NCI-H146 treated with DMSO at 0.1 percent for 48 hours (cell line): Measurements from ENCODE around the gene TANGO6.
A peak's percentile ranks its signal among the peaks of the same experiment; 100 is the strongest.
"Not testable (repeated sequence)": the region's sequence is repeated elsewhere in the genome, so short reads cannot be mapped to it uniquely, and the experiment has no call there.

Experiments
- DNase-seq: peaks from one replicate; lab custom pipeline; 2025; ENCODE audit not compliant: unreplicated experiment; lab: John Stamatoyannopoulos, UW

The TANGO6 gene

DNA sequence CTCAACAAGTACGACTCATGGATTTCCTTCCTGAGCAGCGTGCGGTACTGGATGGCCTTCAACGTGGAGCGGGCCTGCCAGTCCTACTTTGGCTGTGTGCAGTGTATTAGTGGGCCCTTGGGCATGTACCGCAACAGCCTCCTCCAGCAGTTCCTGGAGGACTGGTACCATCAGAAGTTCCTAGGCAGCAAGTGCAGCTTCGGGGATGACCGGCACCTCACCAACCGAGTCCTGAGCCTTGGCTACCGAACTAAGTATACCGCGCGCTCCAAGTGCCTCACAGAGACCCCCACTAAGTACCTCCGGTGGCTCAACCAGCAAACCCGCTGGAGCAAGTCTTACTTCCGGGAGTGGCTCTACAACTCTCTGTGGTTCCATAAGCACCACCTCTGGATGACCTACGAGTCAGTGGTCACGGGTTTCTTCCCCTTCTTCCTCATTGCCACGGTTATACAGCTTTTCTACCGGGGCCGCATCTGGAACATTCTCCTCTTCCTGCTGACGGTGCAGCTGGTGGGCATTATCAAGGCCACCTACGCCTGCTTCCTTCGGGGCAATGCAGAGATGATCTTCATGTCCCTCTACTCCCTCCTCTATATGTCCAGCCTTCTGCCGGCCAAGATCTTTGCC, 271.1 kb downstream of the TANGO6 start:
- no peak for DNase-seq

DNA sequence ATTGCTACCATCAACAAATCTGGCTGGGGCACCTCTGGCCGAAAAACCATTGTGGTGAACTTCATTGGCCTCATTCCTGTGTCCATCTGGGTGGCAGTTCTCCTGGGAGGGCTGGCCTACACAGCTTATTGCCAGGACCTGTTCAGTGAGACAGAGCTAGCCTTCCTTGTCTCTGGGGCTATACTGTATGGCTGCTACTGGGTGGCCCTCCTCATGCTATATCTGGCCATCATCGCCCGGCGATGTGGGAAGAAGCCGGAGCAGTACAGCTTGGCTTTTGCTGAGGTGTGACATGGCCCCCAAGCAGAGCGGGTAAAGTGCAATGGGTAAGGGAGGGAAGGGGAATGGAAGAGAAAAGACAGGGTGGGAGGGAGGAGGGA, 271.6 kb downstream of the TANGO6 start:
- DNase-seq: no peak

DNA sequence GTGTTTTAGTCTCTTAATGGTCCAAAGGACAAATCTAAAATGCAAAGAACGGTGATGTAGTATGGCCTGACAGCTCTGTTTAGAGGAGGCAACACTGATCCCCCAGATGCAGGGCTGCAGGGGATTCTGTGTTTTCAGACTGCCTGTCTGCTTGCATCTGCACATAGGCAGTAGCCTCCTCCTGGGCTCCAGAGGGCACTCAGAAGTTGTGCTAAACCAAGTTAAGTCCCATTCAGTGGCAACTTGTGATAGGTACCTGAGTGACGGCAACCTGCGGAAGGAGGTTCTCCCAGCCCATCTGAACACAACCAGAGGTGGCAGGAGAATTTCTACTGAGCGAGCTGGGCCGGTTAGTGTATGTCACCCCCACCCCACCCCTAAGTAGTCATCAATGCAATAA, 272.0 kb downstream of the TANGO6 start:
- no peak for DNase-seq

DNA sequence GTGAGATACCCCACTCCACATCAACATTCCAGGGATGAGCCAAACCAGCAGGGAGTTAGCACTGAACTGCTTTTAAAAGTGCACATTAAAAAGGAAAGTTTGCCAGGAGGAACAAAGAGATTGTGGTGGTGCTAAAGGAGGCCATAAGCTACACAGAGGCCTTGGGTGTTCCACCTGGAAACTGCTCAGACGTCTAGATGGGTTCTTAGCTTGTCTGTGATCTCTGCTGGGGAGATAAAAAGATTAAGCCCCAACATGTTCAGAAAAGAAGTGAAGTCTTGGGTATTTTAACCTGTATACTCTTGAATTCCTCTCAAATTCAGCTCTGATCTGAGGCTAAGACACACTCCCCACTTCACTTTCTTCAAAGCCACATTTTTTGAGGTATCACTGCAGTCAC, 272.5 kb downstream of the TANGO6 start:
- no peak for DNase-seq

DNA sequence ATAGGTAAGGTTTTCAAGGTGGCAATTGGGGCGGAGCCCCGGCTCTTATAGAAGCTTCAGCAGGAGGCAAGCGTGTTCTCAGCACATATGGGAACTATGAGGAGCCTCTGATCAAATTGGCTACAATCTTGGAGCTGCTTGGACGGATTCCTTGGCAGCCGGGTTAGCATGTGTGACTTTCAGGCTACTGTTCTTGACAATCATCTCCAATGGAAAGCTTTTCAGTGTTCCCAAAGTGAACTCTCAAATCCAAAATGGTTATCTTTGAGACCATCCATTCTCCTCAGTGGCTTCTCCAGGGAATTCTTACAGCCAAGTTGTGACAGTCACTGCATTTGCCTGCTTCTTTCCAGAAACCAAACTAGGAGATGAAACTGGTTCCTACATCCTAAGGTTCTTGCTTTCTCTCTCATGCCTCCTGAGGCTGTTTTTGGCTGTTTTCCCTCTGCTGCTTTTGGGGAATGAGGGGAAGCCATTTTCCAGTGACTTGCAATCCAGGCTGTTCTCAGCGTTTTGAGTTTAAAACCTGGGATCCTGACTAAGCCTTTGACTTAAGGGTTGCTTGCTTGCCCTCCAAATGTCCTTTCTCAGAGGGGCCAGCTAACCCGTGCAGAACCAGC, 273.0 kb downstream of the TANGO6 start:
- DNase-seq: no peak

GRCh38 chr16:69116906-69117305, 273.6 kb downstream of the TANGO6 start:
- no peak for DNase-seq

- no peak for DNase-seq
Observed at GRCh38 chr16:69118468-69118867, 275.1 kb downstream of the TANGO6 start.

GRCh38 chr16:69118994-69119393, 275.7 kb downstream of the TANGO6 start:
- no peak for DNase-seq

- no peak for DNase-seq
Observed at GRCh38 chr16:69119536-69119935, 276.2 kb downstream of the TANGO6 start.

GRCh38 chr16:69120096-69120664, 276.8 kb downstream of the TANGO6 start:
- DNase-seq: no peak

DNA sequence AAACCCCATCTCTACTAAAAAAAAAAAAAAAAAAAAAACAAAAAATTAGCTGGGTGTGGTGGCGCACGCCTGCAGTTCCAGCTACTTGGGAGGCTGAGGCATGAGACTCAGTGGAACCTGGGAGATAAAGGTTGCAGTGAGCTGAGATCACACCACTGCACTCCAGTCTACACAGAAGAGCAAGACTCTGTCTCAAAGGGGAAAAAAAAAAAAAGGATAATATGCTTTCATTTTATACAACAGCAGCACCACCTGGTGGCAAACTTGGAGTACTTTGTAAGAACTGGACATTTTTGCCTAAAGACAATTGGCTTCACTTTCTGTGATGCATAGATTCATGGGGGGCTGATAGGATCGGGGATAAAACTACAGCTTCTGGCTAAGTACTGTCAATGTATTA, 280.6 kb downstream of the TANGO6 start:
- DNase-seq: peak; percentile 29

DNA sequence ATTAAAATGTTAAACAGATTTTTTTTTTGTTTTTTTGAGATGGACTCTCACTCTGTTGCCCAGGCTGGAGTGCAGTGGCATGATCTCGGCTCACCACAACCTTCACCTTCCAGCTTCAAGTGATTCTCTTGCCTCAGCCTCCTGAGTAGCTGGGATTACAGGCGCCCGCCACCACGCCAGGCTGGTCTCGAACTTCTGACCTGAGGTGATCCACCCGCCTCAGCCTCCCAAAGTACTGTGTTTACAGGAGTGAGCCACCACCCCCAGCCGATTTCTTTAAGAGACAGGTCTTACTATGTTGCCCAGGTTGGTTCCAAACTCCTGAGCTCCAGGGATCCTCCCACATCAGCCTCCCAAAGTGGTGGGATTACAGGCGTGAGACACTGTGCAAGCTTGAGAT, 281.1 kb downstream of the TANGO6 start:
- not testable (repeated sequence) for DNase-seq

- DNase-seq: not testable (repeated sequence)
Observed at GRCh38 chr16:69124961-69125360, 281.6 kb downstream of the TANGO6 start.

- DNase-seq: no peak
Observed at GRCh38 chr16:69126221-69126620, 282.9 kb downstream of the TANGO6 start.

- DNase-seq: not testable (repeated sequence)
Observed at GRCh38 chr16:69126801-69127200, 283.5 kb downstream of the TANGO6 start.

DNA sequence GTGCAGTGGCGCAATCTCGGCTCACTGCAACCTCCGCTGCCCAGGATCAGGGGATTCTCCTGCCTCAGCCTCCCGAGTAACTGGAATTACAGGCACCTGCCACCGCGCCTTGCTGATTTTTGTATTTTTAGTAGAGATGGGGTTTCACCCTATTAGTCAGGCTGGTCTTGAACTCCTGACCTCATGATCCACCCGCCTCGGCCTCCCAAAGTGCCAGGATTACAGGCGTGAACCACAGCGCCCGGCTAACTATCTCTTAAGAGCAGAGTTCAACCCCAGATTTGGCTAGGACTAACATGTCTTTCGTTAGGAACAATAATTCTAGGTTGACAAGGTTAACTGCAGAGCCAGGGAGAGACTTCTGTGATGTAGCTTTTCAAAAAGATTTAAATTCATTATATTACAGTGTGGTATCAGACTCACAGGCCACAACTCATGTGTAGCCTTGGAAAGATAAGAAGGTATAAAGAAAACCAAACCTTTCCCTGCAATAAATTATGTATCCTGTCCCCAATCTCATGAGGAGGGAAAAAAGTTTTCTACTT, 284.7 kb downstream of the TANGO6 start:
- no peak for DNase-seq

- DNase-seq: no peak
Observed at GRCh38 chr16:69130461-69130860, 287.1 kb downstream of the TANGO6 start.

DNA sequence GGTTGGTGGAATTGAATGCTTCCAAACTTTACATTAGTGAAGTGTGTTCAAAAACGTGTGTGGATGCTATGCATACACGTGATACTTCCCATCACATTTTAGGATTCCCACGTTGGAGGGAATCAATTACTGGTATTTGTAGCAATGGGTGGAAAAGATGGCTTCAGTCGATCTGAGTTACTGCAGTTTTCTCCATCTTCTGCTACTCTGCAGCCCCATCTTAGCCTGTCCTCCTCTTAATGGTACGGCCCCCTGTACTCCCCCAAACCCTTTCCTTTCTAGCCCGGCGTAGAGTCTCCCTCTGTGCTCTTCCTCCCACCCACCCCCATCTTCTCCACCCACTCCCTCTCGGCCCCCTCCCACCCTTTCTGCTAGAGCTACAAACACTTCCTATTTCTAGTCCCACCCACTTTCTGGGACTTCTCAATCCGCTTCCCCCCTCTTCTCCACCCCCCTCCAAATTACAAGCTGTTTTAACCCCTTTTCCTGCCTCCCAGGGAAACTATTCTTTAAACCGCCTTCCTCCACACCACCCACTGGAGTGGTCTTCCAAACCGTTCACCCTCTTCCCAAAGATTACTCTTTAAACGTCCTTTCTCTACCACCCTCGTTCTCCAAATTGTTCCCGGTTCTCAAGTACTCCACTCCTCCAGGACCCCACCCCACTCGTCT, 288.0 kb downstream of the TANGO6 start:
- DNase-seq: no peak

- DNase-seq: peak; percentile 50
Observed at GRCh38 chr16:69131839-69132423, 288.6 kb downstream of the TANGO6 start.

- DNase-seq: peak; percentile 38
Observed at GRCh38 chr16:69132424-69133252, 289.3 kb downstream of the TANGO6 start, which contains the start of the genes CHTF8 and UTP4. CHTF8 (minus strand) TSS chr16:69132588; CDS start chr16:69121458, 11,130 bp downstream. UTP4 (plus strand) TSS chr16:69132649; CDS start chr16:69133460, 811 bp downstream.
